Stimulated activated CD4-positive, alpha-beta T cell treated with anti-CD3 and anti-CD28 coated beads, Interleukin-1b, Interleukin-23, amount 100 ng/mL, for 1 hour (primary cell): ENCODE data around the gene RADIL.
A peak's percentile ranks its signal among the peaks of the same experiment; 100 is the strongest.

ENCODE experiments used
- DNase-seq, 2 donors: peaks; one replicate each; pipeline ENCODE4 v3.0.0-alpha.2; 2020; ENCODE audit warnings: low read depth in 2 of 2

RADIL gene

DNA sequence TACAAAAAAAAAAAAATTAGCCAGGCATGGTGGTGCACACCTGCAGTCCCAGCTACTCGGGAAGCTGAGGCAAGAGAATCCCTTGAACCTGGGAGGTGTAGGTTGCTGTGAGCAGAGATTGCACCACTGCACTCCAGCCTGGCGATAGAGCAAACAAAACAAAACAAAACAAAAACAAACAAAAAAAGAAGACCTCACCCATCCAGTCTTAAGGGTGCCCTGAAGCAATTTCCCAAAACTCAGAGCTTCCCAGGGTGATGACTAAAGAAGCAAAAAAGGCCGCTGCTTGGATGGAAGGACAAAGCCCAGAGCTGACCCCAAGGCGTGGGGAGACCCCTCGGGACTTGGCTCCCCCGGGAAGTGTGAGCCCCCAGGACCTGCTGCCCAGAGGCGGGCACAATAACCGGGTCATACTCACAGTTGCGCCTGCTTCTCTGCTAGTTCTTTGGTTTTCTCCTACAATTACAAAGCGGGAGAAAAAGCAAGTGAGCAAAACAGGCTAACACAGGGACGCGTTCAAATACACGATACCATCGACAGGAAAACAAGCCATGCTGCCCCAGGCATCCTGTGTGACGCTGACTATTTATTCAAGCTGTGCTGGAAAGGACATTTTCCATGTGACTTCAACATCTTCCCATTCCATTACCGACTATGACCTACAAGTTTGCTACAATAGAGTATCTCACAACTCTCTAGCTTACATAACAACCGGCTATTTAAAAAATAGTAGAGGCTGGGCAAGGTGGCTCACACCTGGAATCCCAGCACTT lies 51.6 kb downstream of the RADIL start:
- no peak for DNase-seq

DNA sequence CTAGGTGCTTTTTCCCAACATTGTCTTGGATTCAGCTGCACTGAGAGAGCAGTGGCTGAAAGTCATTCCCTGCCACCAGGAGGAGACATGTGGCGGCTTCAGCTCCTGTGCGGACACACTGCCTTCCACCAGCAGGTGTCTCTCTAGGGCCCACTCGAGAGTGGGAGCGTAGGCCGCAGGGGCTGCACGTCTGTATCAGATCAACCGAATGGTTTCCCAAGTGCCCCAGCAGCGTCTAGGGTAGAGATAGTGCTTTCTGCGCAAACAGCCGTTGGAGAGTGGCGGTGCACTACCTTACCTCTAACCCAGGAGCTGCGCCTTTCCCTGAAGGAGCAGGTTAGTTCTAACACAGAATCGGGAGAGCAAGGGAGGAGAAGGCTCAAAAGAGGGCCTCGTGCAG lies 53.3 kb downstream of the RADIL start:
- peak in 1 of 2 donors; percentile 27 for DNase-seq

DNA sequence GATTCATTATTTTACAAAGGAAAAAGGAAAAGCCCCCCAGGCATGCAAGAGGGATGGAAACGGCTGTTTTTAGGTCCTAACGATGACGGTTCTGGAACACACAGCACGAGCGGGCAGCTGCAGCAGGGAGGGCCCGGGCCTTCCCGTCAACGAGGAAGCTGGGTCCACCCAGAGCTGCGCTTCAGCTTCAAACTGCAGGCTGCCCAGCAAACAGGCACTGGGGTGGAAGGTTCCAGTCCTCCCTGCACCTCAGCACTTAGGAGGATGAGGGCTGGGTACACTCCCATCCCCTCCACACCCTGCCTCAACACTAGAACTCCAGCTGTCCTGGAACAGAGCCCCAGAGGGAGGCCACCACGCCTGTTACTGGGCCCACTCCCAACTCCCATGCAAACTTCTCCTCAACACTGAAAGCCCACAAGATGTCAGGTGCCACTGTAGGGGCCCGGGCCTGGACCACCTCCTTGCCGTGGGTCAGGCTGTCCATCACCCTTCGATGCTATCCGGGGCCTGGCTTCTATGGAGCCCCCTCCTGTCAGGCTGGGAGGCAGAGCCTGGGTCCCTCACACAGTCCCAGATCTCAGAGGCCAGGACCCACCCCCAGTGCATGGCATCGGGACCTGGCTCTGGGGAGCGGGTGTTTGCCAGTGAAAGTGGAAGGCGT lies 54.7 kb downstream of the RADIL start:
- DNase-seq = no peak

DNA sequence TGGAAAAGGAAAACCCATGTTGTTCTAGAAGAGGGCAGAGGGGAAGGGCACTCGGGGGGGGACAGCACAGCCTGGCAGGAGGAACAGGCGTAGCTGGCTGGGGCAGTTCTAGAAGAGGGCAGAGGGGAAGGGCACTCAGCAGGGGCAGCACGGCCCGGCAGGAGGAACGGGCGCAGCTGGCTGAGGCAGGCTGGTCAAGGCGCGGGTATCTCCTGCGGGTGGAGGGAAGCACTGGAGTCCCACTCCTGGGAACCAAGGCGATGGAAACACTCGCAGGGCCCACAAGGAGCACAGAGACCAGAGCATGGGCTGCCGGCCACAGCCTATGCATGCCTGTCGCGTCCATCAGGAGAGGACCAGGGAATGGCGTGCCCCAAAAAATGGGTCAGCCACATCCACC lies 58.4 kb downstream of the RADIL start:
- no peak for DNase-seq

DNA sequence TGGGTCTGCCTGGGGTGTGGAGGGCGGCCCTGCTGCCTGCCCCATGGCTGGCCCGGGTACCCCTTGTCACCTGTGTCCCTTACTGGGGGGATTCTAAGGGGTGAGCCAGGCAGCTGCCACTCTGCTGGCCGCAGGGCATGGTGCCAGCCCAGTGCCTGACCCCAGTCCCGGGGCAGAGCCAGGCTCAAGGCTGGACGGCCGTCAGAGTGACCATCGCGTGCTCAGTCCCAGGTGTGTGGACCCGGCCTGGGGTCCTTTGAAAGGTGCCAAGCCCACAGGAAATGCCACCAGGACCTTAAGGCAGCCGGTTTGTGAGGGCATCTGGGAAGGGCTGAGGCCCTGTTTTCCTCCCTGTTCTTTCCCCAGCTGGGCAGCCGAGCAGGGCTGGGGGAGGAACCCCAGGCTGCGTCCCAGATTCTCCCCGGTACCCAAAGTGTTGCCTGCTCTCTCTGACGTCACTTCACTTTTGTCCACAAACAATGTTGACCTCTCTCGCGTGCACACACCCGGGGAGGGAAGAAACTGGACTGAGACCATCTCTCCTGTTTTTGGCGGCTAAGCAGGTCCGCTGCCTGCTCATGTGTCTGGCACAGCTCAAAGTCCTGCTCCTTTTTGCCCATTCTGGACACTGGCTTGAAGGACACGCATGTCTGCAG lies 59.3 kb downstream of the RADIL start:
- DNase-seq = no peak

DNA sequence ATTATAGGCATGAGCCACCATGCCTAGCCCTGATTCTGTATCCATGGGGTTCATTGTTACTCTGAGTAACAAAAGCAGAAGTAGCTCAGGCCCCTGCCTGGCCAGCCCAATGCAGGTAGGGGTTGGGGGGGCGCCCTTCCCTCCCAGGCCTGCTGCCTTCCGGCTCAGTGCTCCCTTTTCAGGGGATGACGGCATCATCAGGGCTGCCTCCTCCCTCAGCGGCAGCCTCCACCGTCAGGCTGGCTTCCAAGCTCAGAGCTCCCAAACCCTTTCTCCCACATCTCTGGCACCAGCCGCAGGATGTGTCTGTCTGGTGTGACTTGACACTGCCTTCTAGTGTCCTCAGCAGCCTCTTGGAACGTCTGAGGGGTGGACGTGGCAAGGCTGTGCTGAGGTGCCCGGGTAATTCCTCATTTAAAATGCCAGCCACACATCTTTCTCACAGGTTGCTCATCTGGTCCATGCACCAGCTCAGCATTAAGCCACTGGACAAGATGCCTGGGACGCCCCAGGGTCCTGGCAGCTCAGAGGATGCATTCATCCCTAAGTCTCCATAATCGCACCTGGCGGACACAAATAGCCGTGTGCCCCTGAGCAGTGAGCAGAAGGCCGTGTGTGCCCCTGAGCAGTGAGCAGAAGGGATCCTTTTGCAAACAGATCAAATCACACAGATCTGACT lies 59.9 kb downstream of the RADIL start:
- DNase-seq = no peak

DNA sequence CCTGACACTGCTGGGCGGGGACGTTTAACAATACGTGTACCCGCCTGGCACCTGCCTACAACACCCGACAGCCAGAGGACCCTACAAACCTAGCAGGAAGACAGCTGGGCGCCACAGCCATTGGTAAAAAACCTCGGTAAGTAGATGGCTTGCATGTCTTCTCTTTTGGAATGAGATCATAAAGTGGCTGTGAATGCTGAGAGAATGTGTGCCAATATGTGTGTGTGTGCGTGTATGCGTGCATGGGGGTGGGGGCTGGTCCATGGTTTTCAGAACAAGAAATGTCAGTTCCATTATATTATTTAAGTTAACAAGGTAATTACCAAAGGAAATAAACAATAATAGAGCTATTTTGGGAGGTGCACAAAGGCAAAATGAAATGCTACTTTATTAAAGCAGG lies 60.8 kb downstream of the RADIL start:
- DNase-seq = no peak

DNA sequence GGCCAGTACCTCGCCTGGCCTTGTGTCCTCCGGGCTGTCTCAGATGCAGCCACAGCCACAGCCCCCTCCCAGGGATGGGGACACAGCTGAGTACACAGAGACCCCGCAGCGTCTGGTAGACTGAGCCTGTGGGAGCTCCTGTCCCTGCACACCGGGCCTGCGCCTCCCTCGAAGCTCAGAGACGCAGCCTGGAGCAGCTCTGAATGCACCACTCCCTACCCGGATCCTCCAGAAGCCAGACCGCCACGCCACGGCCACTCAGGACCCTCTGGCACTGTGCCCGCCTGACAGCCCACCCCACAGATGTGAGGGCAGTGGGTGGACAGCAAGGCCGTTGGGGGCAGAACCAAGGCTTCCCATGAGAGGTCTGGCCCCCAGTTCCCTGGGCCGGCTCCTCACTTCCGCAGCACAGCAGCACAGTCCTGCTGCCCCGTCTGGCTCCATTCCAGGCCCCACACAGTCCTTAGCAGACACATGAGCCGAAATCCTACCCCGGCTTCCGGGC lies 62.5 kb downstream of the RADIL start:
- no peak for DNase-seq

DNA sequence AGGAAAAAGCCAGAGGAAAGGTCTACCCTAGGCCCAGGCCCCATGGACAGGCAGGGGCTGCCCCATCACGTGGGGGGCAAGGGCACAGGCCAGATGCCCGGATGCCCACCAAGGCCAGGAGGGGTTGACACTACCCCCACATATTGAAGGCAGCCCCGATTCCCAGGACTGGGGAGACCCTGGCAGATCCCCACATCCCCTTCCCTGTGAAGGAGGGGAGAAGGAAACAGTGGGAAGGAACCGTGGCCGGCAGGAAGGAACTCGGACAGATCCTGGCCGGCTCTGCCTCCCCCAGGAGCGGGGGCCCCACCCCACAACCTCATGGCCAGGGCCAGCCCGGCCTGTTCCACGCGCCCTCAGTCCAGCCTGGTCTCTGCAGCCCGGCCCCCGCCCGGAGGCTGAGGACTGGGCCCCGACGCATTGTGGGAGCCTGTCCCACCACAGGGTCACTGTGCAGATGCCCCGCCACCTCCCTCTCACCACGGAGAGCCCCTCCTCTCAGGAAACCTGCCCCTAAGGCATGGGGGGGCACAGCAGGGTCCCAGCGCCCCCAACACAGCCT lies 63.0 kb downstream of the RADIL start:
- no peak for DNase-seq

DNA sequence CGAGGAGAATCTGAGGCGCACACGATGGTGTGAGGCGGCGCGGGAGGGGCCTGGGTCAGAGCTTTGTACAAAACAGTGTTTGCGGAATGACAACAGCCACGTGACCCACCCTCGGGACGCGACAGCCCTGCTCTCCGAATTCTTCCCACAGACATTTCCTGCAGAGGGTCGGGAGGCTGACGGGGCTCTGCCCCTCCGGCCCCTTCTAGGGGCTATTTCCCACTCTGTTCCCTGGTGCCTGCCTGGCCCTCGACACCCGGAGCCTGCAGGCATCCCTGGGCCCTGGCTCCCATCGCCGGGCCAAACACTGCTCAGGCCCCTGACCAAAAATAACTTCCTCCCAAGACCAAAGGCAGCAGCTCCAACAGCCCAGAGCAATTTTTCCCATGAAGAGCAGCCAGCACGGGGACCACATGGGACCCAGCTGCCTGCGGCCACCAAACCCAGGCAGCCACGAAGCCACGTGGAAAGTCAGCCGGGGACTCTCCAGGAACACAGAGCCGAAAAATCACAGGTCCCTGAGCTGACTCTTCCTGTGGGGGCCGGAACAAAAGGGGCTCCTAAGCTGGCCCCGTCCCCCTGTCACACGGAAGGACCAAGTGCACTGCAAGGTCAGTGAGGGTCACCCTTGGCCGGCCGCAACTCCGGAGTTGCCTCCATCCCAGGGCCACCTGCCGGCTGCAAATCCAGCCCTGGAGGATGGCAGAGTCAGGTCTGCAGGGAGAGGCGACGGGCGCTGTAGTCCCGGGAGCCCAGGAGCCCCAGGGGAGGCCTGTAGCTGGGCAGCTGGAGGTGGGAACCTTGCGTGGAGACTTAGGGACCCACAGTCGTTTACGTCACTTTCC lies 63.7 kb downstream of the RADIL start:
- no peak for DNase-seq

DNA sequence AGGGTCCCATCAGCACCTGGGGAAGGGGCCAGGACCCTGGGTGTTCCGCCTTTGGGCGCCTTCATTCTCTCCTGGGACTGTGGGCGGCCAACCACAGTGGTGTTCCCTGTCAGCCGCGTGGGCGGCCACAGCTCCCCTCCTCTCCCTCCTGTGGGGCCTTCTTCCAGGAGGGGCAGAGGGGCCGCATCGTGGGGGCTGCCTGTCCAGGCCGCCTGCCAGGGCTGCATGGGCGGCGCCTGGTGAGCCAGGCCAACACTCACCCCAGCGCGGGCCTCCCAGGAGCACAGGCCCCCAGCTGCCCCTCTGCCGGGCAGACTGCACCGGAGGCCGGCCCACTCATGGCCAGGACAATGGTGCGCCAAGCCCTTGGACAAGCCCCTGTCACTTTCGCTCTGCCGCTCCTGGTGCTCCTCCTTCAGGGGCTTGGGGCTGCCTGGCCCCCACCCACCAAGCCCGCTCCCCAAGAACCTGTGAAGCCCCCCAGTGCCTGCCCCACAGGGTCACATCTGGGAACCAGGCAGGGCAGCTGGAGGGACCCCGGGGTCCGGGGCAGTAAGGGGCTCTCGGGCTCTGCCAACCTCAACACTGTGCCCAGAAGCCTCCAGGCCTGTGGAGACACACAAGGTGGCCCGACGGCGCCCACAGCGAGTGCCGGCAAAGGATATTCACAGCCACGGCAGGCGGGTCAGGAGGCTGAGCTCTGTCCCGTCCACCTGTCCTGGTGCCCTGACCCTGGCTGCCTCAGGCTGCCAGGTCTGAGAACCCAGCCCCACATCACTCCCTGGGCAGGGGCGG lies 65.3 kb downstream of the RADIL start:
- DNase-seq = no peak

DNA sequence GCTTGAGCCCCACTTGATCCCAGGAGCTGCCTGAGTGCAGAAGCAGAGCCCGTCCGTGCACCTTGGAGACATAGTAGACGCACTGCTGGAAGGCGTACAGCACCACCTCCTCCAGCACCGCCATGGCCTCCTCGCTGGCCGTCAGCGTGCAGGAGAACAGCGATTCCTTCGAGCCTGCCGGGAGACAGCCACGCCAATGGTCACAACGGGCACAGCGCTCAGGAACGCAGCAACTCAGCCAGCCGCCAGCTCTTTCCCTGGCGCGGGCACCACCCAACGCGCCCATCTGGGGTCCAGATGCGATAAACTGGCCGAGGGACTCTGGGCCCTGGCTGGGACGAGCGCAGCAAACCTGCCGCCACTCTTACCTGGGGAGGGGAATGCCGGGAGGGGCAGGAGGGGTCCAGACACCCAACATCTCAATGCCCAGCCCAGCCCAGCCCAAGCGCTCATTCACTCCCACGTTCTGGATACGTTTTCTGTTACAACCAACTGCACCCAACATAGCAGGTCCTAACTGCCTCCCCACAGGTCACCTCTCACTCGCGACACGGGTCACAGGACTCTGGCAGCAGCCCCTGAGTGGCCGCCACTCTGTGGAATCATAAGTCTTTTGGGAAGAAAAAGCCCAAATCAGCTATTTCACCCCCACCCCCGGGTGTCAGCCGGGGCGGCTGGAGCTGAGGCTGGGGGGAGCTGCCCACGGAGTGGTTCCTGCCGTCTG lies 66.2 kb downstream of the RADIL start:
- no peak for DNase-seq

DNA sequence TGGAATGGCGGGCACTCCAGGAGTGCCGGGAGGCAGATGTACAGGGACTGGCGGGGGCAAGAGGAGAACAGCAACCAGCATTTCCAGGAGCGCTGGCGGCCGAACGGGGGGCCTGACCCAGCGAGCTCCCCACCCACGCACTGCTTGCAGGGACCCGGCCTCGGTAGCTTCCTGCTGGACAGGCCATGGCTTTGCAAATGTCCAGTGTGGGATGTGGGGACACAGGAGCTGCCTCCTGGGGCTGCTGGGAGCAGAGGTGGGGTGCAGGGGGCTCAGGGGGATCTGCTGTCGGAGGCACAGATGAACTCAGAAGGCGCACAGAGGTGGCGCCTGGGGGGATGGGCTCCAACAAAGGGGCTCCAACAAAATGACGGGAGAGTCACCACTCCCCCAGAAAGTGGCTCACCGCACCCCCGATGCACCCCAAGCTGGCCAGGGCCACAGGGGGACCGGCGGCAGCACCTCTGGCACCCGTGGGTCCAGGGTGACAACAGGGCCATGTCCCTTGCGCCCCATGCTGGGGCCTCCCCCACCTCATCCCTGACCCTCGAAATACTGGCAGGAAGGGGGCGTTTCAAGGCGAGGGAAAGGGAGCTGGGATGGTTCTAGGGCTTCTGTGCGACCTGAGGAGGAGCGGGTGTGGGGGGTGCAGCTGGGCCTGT lies 67.0 kb downstream of the RADIL start:
- DNase-seq = no peak

DNA sequence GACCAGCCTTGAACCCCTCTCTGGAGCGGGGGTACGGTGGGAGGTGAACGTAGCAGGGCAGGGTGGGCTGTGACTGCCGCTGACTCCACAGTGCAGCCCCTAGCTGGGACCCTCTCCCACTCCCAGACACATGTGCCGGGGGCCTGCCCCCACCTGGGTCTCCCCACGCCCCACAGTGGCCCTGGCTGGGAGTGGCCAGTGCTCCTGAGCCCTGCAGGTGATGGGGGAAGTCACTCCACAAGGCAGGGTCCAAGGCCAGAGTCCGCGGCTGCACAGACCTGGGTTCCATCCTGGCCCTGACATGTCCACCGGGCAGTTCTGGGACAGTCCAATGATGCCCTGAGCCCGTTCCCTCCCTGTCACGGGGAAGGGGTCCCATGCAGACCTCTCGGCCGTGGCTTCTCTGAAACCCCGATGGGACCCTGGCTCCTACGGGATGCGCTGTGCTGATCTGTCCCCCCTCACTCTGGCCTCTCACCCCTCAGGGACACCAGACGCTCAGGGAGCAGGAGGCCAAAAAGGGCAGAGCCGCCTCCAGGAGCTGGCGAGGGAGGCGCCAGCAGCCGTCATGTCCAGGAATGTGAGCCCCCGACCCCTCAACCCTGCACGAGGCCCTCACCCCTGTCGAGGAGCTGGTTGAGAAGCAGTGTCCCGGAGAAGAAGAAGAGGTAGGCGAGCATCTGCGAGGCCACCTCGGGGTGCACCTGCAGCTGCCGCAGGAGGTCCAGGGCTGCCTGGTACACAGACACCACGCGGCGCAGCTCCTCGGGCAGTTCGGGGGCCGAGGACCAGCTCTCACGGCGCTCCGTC lies 67.7 kb downstream of the RADIL start:
- no peak for DNase-seq

DNA sequence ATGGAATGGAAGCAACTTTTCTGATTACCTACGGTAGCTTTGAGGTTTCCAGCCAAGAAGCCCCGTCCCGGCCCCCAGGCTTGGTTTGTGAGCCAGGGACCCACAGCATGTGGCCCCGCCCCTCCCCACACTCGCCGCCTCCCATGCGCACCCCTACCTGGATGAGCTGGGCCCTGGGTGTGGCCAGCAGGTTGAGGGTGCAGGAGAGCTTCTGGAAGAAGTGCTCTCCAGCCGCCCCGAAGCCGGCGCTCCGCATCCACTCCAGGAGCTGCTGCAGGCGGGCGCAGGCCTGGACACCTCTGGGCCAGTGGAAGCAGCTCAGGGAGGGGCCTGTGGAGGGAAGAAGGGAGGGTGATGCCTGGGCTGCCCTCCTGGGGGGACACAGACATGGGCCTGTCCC lies 68.4 kb downstream of the RADIL start:
- DNase-seq = no peak

DNA sequence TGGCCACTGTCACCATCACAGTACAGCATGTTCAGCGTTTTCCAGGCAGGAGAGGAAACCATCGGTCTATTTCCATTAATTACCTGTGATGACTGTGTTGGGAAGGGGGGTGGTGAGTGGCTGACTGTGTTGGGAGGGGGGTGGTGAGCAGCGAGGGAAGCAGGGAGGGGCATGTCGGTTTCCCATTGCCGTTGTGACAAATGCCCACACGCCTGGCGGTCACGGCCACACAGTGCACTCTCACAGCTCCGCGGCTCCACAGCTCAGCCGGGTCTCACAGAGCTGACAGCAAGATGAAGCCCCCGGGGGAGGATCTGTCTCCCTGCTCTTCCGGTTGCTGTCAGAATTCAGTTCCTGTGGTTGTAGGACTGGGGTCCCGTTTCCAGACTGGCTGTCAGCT lies 69.1 kb downstream of the RADIL start:
- no peak for DNase-seq

DNA sequence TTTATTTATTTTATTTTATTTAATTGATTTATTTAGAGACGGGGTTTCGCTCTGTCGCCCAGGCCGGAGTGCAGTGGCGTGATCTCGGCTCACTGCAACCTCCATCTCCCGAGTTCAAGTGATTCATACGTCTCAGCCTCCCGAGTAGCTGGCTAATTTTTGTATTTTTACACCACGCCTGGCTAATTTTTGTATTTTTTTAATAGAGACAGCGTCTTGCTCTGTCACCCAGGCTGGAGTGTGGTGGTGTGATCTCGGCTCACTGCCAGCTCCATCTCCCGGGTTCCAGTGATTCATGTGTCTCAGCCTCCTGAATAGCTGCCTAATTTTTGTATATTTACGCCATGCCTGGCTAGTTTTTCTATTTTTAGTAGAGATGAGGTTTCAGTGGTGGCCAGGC lies 73.8 kb downstream of the RADIL start:
- no peak for DNase-seq

DNA sequence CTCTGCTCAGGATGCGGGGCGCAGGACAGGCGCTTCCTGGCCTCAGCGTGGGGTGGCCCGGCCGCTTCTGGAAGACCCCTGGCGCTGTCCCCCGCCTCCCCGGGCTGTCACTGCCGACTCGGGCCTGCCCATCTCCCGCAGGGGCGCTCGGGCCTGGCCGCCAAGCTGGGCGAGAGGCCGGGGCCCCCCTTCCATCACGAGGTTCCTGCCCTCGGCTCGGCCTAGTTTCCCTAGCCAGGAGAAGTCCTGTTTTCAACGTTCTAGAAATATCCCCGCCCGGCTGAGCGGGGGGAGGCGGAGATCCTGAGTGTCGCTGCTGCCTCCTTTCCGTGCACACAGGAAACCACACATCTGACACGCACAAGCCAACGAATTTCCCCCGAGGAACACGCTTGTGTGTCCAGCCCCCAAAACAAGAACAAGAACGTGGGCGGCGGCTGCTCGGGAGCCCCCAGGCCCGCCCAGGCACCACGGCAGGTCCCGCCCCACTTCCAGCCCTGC lies 74.4 kb downstream of the RADIL start:
- DNase-seq = no peak
